Activated T-cell treated with anti-CD3 and anti-CD28 coated beads, Interleukin-2, amount 50 U/mL, for 72 hours (primary cell): ENCODE measurements around the gene CFAP61. TPM values are rescaled to one million over a fixed set of nuclear protein-coding genes. Genes with fewer than 3 reads are reported as not detected.

Experiments used
- ATAC-seq, 2 donors: fragments of 150-1000 bp; cut with Tn5 transposase; replicated peaks in 1 of 2; 2 replicates each; pipeline ENCODE4 v1.10.0; 2021; ENCODE audit warnings: moderate library complexity in 2 of 2, mild to moderate bottlenecking in 1 of 2
- DNase-seq, 2 donors: peaks; one replicate each; pipeline ENCODE4 v3.0.0; 2021 to 2022; ENCODE audit warnings: mixed read lengths in 1 of 2
- H3K27ac Mint-ChIP-seq: one replicate; pipeline ENCODE4 v1.8.0; 2022; ENCODE audit warnings: mild to moderate bottlenecking, moderate library complexity, mixed read lengths
- H3K27me3 Mint-ChIP-seq: one replicate; pipeline ENCODE4 v1.8.0; 2022; ENCODE audit warnings: low read depth, mixed read lengths
- H3K36me3 Mint-ChIP-seq, 2 donors: one replicate each; pipeline ENCODE4 v1.8.0; 2022; ENCODE audit warnings: mixed read lengths in 2 of 2, mild to moderate bottlenecking in 1 of 2; ENCODE audit not compliant: insufficient read depth in 2 of 2
- H3K4me1 Mint-ChIP-seq: one replicate; pipeline ENCODE4 v1.8.0; 2022; ENCODE audit warnings: low read depth, mixed read lengths
- H3K4me3 Mint-ChIP-seq, 2 donors: one replicate each; pipeline ENCODE4 v1.8.0; 2022; ENCODE audit warnings: mild to moderate bottlenecking in 2 of 2, mixed read lengths in 2 of 2, moderate library complexity in 2 of 2
- H3K9me3 Mint-ChIP-seq, 2 donors: one replicate each; pipeline ENCODE4 v1.8.0; 2022; ENCODE audit warnings: mixed read lengths in 2 of 2
- total RNA-seq, 2 donors: library from RNA; stranded (reverse); gene quantifications; one replicate each; pipeline ENCODE4 v1.2.3, GENCODE V29; 2022

The CFAP61 gene
- total RNA-seq, 2 donors from 2014 or later = not detected

- no peaks in the 10 kb centered on the region for H3K9me3 Mint-ChIP-seq
- H3K36me3 Mint-ChIP-seq = no peaks in the 10 kb centered on the region
- no peak overlapping the region for H3K4me3 Mint-ChIP-seq
- H3K4me1 Mint-ChIP-seq = no peaks in the 10 kb centered on the region
- no peak for DNase-seq
- no peak overlapping the region for H3K27ac Mint-ChIP-seq
- no peak for ATAC-seq
- peaks cover 10% of the 10 kb centered on the region for H3K27me3 Mint-ChIP-seq
Measured at GRCh38 chr20:20303742-20304141, 251.4 kb downstream of the CFAP61 start.

- no peak for ATAC-seq
- H3K4me3 Mint-ChIP-seq = no peak overlapping the region
- H3K4me1 Mint-ChIP-seq = no peaks in the 10 kb centered on the region
- no peaks in the 10 kb centered on the region for H3K36me3 Mint-ChIP-seq
- no peak for DNase-seq
- no peak overlapping the region for H3K27ac Mint-ChIP-seq
- peaks cover 10% of the 10 kb centered on the region for H3K27me3 Mint-ChIP-seq
- H3K9me3 Mint-ChIP-seq = no peaks in the 10 kb centered on the region
Measured at GRCh38 chr20:20304942-20305341, 252.6 kb downstream of the CFAP61 start.

DNA sequence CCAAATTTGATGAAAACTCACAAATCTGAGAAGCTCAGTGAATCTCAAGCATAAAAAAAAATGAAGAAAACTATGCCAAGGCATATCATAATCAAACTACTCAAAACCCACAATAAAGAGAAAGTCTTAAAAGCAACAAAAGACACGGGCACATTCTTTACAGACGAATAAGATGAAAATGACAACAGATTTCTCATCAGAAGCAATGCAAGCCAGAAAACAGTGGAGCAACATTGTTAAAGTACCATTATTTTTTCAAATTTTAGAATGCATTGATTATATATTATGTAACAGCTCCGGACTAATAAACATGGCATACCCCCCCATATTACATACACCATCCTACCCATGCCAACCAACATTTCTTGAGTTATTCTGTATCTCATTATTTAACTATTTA is 260.2 kb downstream of the CFAP61 start:
- peaks cover 6% of the 10 kb centered on the region for H3K27me3 Mint-ChIP-seq
- H3K4me1 Mint-ChIP-seq = no peaks in the 10 kb centered on the region
- no peak overlapping the region for H3K27ac Mint-ChIP-seq
- ATAC-seq (no peak), DNase-seq (no peak)
- no peaks in the 10 kb centered on the region for H3K9me3 Mint-ChIP-seq
- no peak overlapping the region for H3K4me3 Mint-ChIP-seq
- no peaks in the 10 kb centered on the region for H3K36me3 Mint-ChIP-seq

DNA sequence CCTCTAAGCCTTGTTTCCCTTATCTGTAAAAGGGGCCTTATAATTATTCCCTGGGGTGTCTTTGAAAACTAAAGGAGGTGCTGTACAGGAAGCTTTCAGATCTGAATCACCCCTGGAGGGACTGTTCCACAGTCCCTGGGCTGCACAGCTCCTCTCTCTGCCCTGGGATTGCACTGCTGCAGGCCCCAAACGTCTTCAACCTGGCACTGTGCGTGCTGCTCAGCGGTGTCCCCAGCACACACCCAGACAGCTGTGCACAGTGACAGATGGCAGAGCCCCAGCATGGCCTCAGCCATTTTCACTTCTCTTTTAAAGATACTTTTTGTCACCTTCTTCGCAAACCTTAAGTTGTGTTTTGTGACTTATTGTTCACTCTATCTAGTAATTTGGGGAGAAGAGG is 264.9 kb downstream of the CFAP61 start:
- H3K36me3 Mint-ChIP-seq = no peaks in the 10 kb centered on the region
- no peak overlapping the region for H3K27ac Mint-ChIP-seq
- no peaks in the 10 kb centered on the region for H3K4me1 Mint-ChIP-seq
- H3K9me3 Mint-ChIP-seq = peaks cover 2 to 4% of the 10 kb centered on the region in 2 donors
- DNase-seq (no peak), ATAC-seq (no peak)
- H3K4me3 Mint-ChIP-seq = no peak overlapping the region
- peaks cover 3% of the 10 kb centered on the region for H3K27me3 Mint-ChIP-seq

DNA sequence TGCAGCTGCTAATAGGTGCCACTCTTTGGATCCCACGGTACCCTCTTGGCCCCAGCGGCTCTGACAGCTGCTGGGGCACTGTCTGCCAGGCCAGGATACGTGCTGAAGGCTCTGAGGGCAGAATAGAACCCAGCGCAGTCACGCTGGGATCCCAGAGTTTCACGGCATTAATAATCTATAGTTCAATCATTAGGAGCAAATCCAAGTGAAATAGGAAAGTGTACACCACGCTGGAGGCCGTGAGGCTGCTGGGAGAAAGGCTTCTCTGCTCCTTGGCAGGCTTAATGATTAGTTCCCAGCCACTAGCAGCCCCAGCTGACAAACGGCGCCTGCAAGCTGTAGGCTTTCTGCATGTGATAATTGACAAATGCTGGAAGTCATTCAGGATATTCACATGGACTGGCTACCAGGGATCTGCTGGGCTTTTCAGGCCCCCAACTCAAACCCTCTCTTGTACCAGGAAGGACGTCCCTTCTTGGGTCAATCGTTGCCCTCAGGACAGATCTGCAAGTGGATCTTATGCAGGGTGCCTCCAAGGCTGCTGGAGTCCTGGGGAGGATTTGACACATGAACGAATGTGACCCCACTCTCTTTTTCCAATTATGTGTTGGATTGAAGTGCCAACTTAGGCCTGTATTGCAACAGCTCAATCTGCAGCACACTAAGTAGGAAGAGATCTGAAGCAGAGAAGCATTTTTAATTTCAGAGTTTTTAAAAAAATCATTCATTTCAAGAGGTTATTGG is 265.5 kb downstream of the CFAP61 start:
- Mint-ChIP-seq H3K4me1 (no peaks in the 10 kb centered on the region), H3K9me3 (peaks cover 4% of the 10 kb centered on the region in 2 donors), H3K27me3 (no peaks in the 10 kb centered on the region), H3K4me3 (no peak overlapping the region), H3K36me3 (no peaks in the 10 kb centered on the region), H3K27ac (no peak overlapping the region)
- ATAC-seq (no peak), DNase-seq (no peak)

- Mint-ChIP-seq H3K9me3 (peaks cover 4% of the 10 kb centered on the region in 2 donors), H3K27ac (no peak overlapping the region), H3K4me1 (no peaks in the 10 kb centered on the region), H3K4me3 (no peak overlapping the region), H3K27me3 (no peaks in the 10 kb centered on the region), H3K36me3 (no peaks in the 10 kb centered on the region)
- DNase-seq (no peak), ATAC-seq (no peak)
Measured at GRCh38 chr20:20318365-20319161, 266.2 kb downstream of the CFAP61 start.

- no peak overlapping the region for H3K4me3 Mint-ChIP-seq
- H3K4me1 Mint-ChIP-seq = no peaks in the 10 kb centered on the region
- DNase-seq (no peak), ATAC-seq (no peak)
- no peak overlapping the region for H3K27ac Mint-ChIP-seq
- H3K36me3 Mint-ChIP-seq = no peaks in the 10 kb centered on the region
- peaks cover 4% of the 10 kb centered on the region in 2 donors for H3K9me3 Mint-ChIP-seq
- H3K27me3 Mint-ChIP-seq = peaks cover under 1% of the 10 kb centered on the region
Measured at GRCh38 chr20:20321134-20321533, 268.8 kb downstream of the CFAP61 start.

GRCh38 chr20:20321917-20322316 is 269.6 kb downstream of the CFAP61 start:
- H3K27me3 Mint-ChIP-seq = peaks cover 8% of the 10 kb centered on the region
- H3K4me1 Mint-ChIP-seq = no peaks in the 10 kb centered on the region
- peaks cover 4% of the 10 kb centered on the region in 2 donors for H3K9me3 Mint-ChIP-seq
- ATAC-seq (no peak), DNase-seq (no peak)
- H3K36me3 Mint-ChIP-seq = no peaks in the 10 kb centered on the region
- H3K27ac Mint-ChIP-seq = no peak overlapping the region
- no peak overlapping the region for H3K4me3 Mint-ChIP-seq

GRCh38 chr20:20322912-20323311 is 270.6 kb downstream of the CFAP61 start:
- H3K9me3 Mint-ChIP-seq = peaks cover 4% of the 10 kb centered on the region in 2 donors
- no peaks in the 10 kb centered on the region for H3K4me1 Mint-ChIP-seq
- no peak for ATAC-seq
- H3K4me3 Mint-ChIP-seq = no peak overlapping the region
- no peaks in the 10 kb centered on the region for H3K36me3 Mint-ChIP-seq
- peaks cover 15% of the 10 kb centered on the region for H3K27me3 Mint-ChIP-seq
- H3K27ac Mint-ChIP-seq = no peak overlapping the region
- no peak for DNase-seq

- Mint-ChIP-seq H3K36me3 (no peaks in the 10 kb centered on the region), H3K27ac (no peak overlapping the region), H3K4me1 (no peaks in the 10 kb centered on the region), H3K4me3 (no peak overlapping the region), H3K9me3 (no peaks in the 10 kb centered on the region), H3K27me3 (peaks cover 27% of the 10 kb centered on the region)
- ATAC-seq (no peak), DNase-seq (no peak)
Measured at GRCh38 chr20:20327746-20328145, 275.4 kb downstream of the CFAP61 start.

- ATAC-seq (no peak), DNase-seq (no peak)
- H3K4me3 Mint-ChIP-seq = no peak overlapping the region
Measured at GRCh38 chr20:20329564-20329963, 277.2 kb downstream of the CFAP61 start.

GRCh38 chr20:20331156-20331555 is 278.8 kb downstream of the CFAP61 start:
- Mint-ChIP-seq H3K9me3 (no peaks in the 10 kb centered on the region), H3K4me3 (no peak overlapping the region), H3K27ac (no peak overlapping the region), H3K4me1 (no peaks in the 10 kb centered on the region), H3K27me3 (peaks cover 26% of the 10 kb centered on the region), H3K36me3 (no peaks in the 10 kb centered on the region)
- ATAC-seq (no peak), DNase-seq (no peak)

More at GRCh38 chr20:20329564-20329963, 277.2 kb downstream of the CFAP61 start:
- Mint-ChIP-seq H3K27ac (no peak overlapping the region), H3K36me3 (no peaks in the 10 kb centered on the region), H3K9me3 (no peaks in the 10 kb centered on the region), H3K27me3 (peaks cover 27% of the 10 kb centered on the region), H3K4me1 (no peaks in the 10 kb centered on the region)

DNA sequence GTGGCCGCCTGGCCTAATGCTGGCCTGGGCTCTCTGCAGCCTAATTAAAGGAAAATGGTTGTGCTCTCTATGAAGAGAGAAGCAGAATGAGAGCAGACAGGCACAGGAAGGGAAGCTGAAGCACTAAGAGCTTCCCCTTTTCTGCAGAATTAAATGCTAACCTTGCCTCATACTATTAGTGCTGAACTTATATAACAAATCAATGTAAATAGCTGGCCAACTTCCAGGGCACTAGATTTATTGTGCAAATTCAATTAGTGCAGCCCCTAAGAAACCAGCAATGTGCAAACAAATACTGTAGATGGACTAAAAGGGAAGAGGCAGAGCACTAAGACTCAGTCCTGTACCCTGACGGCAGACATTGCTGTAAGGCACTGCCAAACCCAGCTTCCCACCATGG is 279.5 kb downstream of the CFAP61 start:
- H3K27me3 Mint-ChIP-seq = peaks cover 20% of the 10 kb centered on the region
- H3K9me3 Mint-ChIP-seq = peaks cover under 1% of the 10 kb centered on the region in 2 donors
- H3K4me3 Mint-ChIP-seq = no peak overlapping the region
- H3K36me3 Mint-ChIP-seq = no peaks in the 10 kb centered on the region
- H3K27ac Mint-ChIP-seq = no peak overlapping the region
- DNase-seq = no peak
- no peak for ATAC-seq
- no peaks in the 10 kb centered on the region for H3K4me1 Mint-ChIP-seq
